GM21381 (cell line): Measurements from ENCODE around the gene OR11L1.

Experiments
- ATAC-seq: cut with Tn5 transposase; IDR thresholded peaks from one replicate; pipeline ENCODE4 v1.9.1; 2021; ENCODE audit warnings: mild to moderate bottlenecking, moderate library complexity; ENCODE audit not compliant: unreplicated experiment

OR11L1 gene

GRCh38 chr1:247822060-247822459, 19.6 kb downstream of the OR11L1 start:
- no peak for ATAC-seq

DNA sequence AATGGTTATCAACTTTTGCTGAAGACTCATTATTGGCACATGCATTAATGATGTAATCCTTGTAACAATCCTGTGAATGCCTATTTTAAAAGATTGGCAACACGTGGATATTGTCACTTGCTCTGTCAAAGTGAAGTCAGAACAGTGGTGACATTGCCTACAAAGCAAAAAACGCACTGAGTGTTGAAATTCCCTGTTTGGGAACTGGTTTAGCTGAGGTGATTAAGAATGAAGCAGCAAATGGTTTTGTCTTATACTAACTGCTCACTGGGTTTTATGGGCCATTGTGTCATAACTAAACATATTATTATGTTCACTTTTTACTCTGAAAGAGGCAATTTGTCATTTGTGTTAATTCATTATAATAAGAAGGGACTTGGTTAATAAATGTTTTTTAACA, 29.1 kb downstream of the OR11L1 start:
- ATAC-seq = no peak

GRCh38 chr1:247797518-247797917, 44.2 kb downstream of the OR11L1 start:
- ATAC-seq = no peak
